Sigmoid colon (tissue), 4 donors: Measurements from ENCODE around the gene LMF1.

ENCODE experiments used
- CTCF ChIP-seq, 4 experiments: fragments of 450-650 bp in 3 of 4; fragments of 200-600 bp in 1 of 4; IDR thresholded peaks; one replicate each; pipeline ENCODE4 v1.5.1; 2016 to 2019; ENCODE audit warnings: antibody characterized with exemption in 4 of 4, mild to moderate bottlenecking in 3 of 4, moderate library complexity in 2 of 4
- EP300 ChIP-seq, 4 donors: sonication (generic); formaldehyde crosslinking; IDR thresholded peaks; one replicate each; pipeline ENCODE4 v1.6.1; 2017; ENCODE audit warnings: antibody characterized with exemption in 4 of 4
- POLR2A ChIP-seq, 2 donors: fragments of 450-650 bp; IDR thresholded peaks; one replicate each; pipeline ENCODE4 v1.6.1; 2016; ENCODE audit warnings: antibody characterized with exemption in 2 of 2, mild to moderate bottlenecking in 2 of 2, moderate library complexity in 2 of 2
- POLR2AphosphoS5 ChIP-seq, 4 donors: sonication (generic); formaldehyde crosslinking; IDR thresholded peaks; one replicate each; pipeline ENCODE4 v1.6.1; 2017; ENCODE audit warnings: antibody characterized with exemption in 4 of 4

GRCh38 chr16:1018447-1019198 is 47.8 kb upstream of the LMF1 start:
- TF ChIP-seq POLR2A (IDR thresholded peaks at IDR 0.05) (no peak), CTCF (IDR thresholded peaks at IDR 0.05) (no peak), EP300 (IDR thresholded peaks at IDR 0.05) (no peak), POLR2AphosphoS5 (IDR thresholded peaks at IDR 0.05) (no peak)
